Measurements from ENCODE around the gene IGSF5.
A peak's percentile ranks its signal among the peaks of the same experiment; 100 is the strongest.
"Not testable (repeated sequence)": the region's sequence is repeated elsewhere in the genome, so short reads cannot be mapped to it uniquely, and the experiment has no call there.

IGSF5 gene

DNA sequence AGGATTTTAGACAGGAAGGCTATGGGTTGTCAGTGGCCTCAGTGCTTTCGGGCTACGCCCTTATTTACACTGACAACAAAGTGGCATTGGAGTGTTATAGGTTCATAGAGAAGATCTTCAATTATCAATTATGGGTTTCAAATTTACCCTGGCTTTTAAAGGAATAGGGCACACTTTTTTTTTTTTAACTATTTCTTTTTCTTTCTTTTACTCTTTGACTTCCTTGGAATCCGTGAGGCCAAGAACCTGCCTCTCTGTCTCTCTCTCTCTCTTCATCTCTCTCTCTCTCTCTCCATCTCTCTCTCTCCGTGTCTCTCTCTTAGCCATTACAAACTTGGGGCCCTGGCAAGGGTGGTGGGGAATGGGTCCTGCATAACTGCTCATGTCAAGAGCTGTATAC is at the start of gene IGSF5:
TSS of gene IGSF5 (plus strand) at position 301 of the 400 bp plus-strand sequence. CDS start 327 bp downstream, outside the sequence.
- DNase-seq (ENCODE audit: low spot score): not testable (repeated sequence)

DNA sequence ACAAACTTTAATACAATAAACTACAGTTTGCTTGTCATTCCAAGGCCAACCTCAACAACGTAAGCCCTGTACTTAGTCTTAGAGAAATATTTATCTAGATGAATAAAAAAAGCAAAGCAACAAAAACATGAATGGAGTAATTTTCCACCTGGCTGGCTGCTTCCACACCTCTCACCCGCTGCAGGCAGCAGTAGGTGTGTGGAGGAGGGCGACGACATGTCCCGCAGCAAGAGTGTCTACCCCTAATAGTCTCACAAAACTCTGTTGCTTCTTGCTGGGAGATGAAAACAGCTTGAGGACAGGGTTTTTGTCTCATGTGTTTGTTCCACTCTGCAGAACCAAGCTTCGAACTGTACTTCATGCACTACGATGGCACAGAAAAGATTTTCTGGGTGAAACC is 48.8 kb upstream of the IGSF5 start:
- DNase-seq (ENCODE audit: low spot score): no peak

DNA sequence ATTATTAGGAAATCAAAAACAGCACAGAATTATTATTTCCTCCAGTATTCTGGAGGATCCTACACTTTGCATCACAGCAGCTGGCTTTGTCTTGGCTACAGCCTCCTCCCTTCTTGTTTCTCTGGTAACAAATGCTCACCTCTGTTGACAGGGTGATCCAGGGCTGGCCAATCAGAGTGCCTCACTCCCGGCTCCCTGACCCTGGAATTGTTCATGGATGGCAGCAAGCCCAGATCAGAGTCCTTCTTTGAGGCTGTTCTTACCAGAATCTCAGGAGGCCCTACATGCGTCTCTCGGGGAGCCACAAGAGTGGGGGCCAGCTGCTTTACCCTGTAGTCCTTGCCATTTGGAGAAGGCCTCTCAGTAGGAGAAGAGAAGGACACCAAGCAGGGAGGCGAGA is 48.4 kb upstream of the IGSF5 start:
- no peak for DNase-seq (ENCODE audit: low spot score)

DNA sequence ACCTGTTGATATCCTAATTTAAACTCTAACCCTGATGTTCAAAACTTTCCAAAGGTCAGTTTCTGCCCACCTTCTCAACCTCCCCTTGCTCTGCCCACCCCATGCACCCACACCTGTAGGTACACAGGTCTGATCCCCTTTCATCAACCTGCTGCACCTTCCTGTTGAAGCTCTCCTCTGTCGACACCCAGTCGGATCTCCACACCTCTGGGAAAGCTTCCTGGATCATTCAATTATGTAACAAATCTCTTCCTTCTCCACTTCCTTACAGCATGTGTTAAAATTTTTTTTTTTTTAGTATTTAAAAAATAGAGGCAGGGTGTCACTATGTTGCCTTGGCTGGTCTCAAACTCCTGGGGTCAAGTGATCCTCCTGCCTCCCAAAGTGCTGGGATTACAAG is 44.7 kb upstream of the IGSF5 start:
- no peak for DNase-seq (ENCODE audit: low spot score)

DNA sequence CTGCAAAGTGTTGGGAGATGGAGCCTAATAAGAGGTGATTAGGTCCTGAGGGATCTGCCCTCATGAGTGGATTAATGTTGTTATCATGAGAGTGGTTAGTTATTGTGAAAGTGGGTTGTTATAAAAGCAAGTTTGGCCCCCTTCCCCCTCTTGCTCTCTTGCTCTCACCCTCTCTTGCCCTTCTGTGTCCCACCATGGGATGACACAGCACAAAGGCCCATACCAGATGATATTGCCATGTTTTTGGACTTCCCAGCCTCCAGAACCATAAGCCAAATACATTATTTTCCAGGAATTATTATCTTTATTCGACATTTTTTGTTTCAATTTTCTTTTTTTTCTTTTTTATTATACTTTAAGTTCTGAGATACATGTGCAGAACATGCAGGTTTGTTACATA is 41.4 kb upstream of the IGSF5 start:
- DNase-seq (ENCODE audit: low spot score): no peak

DNA sequence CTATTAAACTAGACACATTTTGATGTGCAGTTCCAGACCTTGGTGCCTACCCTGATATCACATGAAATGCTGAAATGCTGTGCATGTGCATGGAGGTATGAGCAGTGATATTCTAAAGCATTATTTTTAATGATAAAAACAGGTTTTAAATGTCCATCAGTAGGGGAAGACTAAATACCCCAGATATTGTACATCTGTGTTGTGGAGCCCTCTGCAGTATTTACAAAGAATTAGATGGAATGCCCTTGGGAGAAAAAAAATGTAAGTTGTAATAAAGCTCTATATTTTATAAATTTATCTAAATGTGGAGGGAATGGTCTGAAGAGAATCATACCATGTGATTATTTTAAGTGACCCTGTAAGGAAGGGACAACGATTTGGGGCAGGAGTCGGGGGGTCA is 39.1 kb upstream of the IGSF5 start:
- DNase-seq (ENCODE audit: low spot score): no peak

DNA sequence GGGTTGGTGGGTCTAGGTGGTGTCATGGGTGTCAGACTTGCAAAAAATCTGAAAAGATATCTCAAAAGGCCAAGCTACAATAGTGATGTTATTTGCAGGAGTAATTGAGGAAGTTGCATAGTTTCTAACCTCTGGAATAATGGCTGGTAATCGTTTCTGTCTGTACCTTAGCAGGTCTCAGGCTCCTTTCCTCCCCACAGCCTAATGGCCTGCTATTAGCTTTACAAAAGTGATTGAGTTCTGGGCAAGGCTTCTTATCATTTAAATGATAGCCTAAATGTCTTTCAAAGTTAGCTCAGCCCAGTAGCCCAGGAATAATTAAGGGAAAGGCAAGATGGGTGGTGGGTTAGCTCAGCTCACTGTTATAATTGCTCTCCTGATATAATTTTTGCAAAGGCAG is 37.7 kb upstream of the IGSF5 start:
- no peak for DNase-seq (ENCODE audit: low spot score)

DNA sequence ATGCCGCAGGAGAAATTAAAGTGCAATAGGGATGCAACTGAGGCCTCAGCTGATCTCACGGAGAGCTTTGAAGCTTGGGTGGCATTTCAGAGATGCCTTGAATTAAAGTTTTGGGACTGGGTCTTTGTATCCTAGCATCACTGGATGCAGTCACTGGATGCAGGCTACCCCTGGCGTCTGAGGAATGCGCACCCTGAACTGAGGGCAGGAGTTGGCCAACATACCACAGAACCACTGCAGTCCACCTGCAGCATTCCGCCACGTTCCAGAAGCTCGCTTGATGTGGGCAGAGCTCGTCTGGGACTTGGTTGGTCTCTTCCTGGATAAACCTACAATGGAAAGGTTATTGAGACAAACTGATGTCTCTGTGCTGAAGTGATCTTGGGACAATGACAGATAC is 34.1 kb upstream of the IGSF5 start:
- no peak for DNase-seq (ENCODE audit: low spot score)

DNA sequence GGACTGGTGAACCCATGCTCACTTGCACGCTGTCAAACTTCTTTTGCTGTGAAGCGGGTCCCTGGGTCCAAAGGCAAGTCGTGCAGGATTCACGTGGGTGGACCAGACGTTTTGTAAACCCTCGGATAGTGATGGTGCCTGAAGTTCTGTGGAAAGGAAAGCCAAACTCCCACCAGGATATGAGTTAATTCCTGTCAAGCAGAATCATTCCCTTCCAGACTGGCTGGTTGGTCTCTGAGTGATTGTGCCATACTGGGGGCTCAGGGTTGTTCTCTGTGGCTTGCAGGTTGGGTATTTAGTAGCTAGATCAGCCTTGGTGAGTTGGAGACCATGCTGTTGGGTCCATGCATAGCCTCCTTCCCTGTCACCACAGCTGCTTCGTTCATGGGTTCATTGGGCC is 32.7 kb upstream of the IGSF5 start:
- DNase-seq (ENCODE audit: low spot score): no peak

DNA sequence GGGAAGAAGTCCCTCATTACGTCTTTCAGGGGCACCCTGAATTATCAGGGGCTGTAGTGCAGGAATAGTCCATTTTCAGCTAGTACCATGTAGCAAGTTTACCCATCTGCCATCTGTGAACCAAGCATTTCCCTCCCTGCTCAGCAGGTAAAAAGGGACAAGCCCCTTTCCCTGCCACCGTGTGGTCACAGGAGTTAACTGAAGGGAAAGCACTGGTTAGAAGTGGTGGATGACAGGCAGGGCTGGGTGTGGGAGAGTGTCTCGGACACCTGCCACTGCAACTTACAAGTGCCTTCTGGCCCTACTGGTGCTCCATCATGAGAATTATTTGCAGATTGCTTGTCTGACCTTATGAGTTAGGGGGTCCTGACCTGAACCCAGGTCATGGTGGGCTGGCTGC is 32.0 kb upstream of the IGSF5 start:
- DNase-seq (ENCODE audit: low spot score): no peak

DNA sequence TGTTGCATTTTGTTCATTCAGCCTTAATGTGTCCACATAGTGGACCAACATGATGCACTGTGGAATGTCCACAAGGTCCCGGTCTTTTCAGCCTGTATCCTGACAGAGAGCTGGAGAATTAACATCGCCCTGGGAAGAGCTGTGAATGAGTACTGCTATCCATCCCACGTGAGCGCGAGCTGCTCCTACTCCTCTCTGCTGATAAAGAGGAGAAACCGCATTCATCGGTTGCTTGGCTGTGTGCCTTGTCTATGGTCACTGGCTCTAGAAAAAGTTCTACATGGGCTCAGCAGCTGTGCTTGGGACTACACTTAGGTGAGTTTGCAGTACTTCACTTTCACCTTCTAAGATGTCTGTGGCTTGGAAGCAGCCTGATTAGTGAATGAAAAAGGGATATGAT is 31.1 kb upstream of the IGSF5 start:
- no peak for DNase-seq (ENCODE audit: low spot score)

DNA sequence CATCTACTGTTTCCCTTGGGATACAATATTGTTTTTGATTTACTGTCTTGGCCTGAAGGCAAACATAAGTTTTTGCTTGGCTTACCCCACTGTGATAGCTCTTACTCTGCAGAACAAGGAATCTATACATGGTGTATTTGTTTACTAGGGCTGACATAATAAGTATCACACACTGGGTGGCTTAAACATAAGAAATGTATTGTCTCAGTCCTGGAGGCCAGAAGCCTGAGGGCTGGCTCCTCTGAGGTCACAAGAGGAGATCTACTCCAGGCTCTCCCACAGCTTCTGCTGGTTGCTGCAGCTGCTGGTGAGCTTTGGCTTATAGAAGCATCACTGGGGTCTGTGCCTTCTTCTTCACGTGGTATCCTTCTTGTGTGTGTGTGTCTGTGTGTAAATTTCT is 30.7 kb upstream of the IGSF5 start:
- DNase-seq (ENCODE audit: low spot score): no peak

DNA sequence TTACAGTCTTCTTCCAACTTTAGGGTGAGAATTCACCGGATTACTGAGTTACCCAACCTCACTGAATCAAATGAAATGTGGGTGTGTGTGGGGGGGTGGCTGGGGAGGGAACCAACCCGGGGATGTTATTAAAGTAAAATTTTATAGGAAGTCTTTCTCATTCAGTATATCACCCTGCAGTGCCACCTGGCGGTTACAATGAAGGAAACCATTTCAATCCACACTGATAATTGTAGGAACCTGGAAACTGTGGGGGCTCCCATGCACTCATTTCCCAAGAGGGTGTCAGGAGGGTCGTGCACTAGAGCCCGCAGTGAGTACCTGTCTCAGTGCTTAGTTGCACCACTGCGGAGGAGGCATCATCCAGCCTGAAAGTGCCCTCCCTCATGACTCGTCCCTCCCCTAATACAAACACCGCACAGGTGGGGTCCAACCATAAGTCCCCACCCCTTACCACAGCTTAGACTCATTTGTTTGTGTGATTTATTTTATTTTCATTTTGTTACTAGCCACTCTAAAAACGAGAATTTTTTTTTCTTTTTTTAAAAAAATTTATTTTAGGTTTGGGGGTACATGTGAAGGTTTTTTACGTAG is 29.1 kb upstream of the IGSF5 start:
- peak; percentile 26 for DNase-seq (ENCODE audit: low spot score)

DNA sequence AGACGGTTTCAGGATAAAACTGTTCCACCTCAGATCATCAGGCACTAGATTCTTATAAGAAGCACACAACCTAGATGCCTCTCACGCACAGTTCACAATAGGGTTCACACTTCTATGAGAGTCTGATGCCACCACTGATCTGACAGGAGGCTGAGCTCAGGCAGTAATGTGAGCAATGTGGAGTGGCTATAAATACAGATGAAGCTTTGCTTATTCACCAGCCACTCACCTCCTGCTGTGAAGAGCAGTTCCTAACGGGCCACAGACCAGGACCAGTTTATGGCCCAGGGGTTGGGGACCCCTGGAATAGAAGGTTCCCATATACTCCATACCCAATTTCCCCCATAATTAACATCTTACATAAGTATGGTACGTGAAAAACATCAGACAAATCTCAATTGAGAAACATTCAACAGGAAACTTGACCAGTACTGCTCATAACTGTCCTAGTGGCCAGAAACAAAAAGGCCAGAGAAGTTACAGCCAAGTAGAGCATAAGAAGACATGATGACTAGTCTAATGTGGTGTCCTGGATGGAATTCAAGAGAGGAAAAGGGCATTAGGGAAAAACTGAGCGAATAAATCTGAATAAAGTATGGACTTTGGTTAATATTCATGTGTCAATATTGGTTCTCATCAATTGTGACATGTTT is 24.7 kb upstream of the IGSF5 start:
- DNase-seq (ENCODE audit: low spot score): no peak

DNA sequence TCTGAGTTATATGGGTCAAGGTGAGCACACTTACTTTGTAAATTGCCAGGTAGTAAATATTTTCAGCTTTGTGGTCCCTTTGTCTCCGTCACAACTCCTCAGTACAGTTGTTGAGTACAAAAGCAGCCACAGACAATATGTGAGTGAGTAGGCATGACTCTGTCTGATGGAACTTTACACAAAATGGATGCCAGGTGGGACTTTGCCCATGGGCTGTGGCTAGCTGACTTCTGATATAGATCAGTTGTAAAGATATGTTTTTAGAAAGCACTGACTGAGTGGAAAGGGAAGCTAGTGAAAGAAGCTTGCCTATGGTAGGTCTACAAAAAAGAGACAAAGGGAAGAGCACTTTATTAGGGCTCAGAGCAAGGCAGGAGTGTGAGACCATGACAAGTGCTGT is 23.1 kb upstream of the IGSF5 start:
- no peak for DNase-seq (ENCODE audit: low spot score)

DNA sequence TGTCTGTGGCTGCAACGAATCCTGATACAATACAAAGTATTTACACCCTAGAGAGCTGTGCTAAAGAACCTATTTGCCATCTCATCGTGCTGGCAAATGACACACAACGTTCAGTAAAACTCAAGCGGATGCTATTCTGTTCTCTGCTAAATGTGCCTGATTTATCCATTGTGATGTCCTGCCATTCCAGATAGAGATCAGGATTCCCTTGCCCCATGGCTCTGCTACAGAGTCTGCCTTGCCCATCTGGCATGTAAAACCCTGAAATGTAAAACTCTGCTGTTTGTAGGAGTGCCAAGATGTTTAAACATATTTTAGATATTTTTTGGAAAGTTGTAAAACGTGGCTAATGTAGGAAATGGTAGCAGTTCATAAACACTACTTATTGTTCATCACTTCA is 20.0 kb upstream of the IGSF5 start:
- no peak for DNase-seq (ENCODE audit: low spot score)

DNA sequence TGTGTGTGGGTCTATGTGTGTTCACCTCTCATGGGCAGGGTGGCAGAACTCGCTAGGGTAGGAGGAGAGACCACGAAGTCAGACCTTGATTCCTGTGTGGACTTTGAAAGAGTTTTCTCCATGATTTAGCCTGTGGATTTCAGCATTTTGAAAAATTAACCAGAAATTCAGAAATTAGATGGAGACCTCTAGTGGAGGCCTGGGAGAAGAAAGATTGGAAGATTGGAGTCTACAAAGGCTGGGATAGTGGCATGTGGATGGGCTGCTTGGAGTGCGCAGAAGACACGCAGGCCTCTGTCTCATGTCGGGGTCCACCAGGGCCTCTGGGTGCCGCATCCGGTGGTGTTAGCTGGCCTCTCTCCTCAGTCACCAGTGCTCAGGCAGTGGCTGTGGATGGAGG is 18.9 kb upstream of the IGSF5 start:
- no peak for DNase-seq (ENCODE audit: low spot score)

DNA sequence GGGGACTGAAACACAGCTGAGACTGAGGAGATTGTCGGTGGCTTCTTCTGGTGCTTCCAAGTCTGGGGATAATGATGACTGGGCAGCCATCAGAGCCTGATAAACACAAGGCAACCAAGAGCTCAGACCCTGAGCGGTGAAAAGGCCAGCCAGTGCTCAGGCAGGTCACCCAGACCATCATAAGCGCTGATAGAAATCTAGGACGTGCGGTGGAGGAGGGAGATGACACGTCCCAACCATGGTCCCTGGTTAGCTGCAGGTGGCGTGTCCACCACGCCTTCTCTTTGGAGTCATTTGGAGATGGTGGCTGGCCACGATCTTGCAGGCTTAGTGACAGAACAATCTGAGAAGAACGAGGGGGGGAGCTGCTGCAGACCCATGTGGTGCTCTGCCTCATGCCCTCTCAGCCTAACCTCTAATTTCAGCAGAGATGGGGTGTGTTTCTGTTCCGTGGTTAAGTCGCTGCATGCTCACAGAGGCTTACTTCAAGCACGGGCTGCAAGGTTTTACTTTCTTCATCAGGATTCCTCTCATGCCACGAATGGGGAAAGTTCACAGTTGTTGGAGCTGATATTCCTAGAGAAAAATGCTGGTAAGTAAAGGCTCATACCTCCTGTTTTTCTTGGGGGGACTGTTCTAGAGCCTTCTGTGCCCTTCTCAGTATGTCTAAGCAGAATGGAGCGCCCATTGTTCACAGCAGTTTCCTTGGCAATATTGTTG is 17.4 kb upstream of the IGSF5 start:
- no peak for DNase-seq (ENCODE audit: low spot score)

DNA sequence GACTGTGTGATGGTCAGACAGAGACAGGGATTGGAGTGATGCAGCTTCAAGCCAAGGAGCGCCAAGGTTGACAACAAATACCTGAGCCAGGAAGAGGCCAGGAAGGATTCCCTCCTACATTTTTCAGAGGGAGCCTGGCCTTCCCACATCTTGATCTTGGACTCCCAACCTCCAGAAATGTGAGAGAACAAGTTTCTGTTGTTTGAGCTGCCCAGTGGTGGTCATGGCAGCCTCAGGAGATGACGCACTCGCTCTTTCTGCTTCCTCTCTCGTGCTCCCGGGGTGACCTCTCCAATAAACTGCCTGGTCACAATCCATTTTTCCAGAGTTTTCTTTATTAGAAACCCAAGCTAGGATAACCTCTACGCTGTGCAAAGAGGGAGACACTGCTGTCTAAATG is 16.6 kb upstream of the IGSF5 start:
- DNase-seq (ENCODE audit: low spot score): no peak

DNA sequence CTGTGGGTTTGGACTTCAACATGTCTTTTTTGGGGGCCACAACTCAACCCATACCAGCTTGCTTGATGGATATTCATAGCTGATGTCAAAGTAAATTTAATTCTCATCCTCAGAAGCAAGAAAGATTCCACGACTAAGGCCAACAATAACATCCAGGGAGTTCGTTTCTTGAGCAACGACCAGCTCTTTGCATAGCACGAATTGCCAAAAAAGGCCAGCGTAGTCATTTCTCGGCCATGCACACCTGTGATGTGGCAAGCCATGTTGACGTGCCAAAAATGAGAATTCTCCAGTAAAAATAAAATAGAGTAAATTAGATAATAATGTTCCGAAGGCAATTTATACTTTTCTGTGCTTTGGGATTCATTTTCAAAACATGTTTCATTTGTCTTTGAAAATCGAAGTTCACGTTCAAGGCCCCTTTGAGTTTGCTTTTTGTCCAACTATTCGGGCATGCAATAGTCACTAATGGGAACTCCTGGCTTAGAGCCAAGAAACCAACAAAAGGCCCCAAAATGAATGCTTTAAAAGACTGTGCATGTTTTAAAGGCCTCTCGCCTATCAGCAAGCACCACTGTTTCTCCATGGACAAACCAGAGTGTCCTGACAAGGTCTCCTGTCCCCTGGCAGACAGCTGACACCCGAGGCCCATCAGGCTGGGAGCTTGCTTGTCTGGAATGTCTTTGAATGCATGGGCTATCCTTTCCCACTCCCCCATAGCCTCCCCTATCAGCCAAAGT is 14.4 kb upstream of the IGSF5 start:
- no peak for DNase-seq (ENCODE audit: low spot score)

DNA sequence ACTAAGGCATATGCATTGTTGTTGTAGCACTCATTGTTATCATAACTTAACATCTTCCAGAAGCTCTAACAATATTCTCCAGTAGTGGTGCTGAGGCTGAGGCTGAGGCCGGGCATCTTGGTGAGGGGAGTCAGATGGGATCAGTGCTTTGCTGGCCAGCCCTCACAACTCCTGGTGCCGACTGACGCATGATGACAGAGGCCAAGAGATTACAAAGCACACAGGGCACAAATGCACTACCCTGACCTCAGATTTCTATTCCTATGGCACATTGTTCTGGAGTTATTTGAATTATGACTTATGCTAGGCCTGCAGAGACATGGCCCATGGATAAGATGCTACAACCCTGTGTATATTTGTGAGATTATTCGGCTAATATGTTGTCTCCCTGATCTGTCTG is 8.3 kb upstream of the IGSF5 start:
- no peak for DNase-seq (ENCODE audit: low spot score)

DNA sequence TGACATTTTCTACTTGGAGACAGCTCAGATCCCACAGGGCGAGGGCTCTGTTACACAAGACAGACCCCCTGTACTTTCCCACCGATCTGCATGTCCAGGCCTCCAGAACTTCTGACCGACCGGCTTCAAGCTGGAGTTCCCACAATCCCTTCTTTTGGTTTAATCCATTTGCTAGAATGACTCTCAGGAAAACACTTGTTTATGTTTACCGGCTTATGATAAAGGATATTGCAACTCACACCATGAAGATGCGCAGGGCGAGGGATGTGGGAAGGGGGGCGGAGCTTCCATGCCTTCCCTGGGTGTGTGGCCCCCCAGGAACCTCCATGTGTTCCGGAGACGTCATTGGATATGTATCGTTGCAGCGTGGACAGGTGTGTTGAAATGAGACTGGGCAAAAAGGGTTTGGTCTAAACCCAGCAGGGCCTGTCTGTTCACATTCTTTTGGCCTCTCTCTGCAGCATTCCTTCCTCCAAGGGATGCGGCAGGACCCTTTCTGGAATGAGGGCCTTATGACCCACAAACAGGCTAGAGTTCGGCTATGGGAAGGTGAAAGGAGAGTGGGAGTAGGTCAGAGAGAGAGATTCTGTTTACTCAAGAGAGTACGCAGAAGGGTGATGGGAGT is 7.5 kb upstream of the IGSF5 start:
- no peak for DNase-seq (ENCODE audit: low spot score)

DNA sequence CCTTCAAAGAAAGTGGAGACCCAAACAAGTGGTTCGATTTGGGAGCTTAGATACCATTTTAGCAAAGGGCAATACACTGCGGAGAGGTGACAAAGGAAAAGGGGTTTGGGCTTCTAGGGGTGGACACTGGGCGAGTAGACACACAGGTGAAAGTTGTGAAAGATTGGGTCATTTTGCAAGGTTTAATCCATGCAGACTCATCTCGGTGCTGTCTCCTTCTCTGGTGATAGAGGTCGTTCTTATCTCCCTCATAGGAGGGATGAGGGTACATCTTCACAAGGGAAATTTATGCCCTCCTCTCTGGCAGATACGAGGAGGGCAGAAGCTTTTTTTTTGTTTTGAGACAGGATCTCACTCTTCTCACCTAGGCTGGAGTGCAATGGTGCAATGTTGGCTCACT is 6.4 kb upstream of the IGSF5 start:
- no peak for DNase-seq (ENCODE audit: low spot score)
